Measurements from ENCODE around the gene LRP8. TPM values are rescaled to one million over a fixed set of nuclear protein-coding genes. Genes with fewer than 3 reads are reported as not detected.

The LRP8 gene
- total RNA-seq, 1 experiment from 2014 or later = 54.4 TPM

GRCh38 chr1:53320646-53321045 lies 7.2 kb downstream of the LRP8 start:
- Histone ChIP-seq H3K4me1 (ENCODE audit: insufficient read depth, low read length) (peaks cover 10% of the 10 kb centered on the region), H3K4me2 (ENCODE audit: low read length) (no peak overlapping the region), H3K9ac (ENCODE audit: low read length) (no peak overlapping the region), H3K79me2 (ENCODE audit: low read length) (peaks cover 80% of the 10 kb centered on the region), H3K9me3 (ENCODE audit: low read length) (no peaks in the 10 kb centered on the region), H2AFZ (ENCODE audit: low read length) (no peak overlapping the region), H3F3A (ENCODE audit: low read length, unreplicated experiment) (no peaks in the 10 kb centered on the region), H3K27me3 (ENCODE audit: low read length) (no peaks in the 10 kb centered on the region), H3K27ac (ENCODE audit: low read length) (no peak overlapping the region), H3K36me3 (ENCODE audit: low read depth, low read length) (peaks cover 31% of the 10 kb centered on the region), H4K20me1 (ENCODE audit: low read length) (no peaks in the 10 kb centered on the region; the same call in 1 of the 2 replicates), H3K4me3 (ENCODE audit: low read length) (no peak overlapping the region), H3K9me2 (replicated peaks; ENCODE audit: low read length) (no peaks in the 10 kb centered on the region)
- no peak for TF ChIP-seq EZH2phosphoT487 (IDR thresholded peaks at IDR 0.05; ENCODE audit: borderline replicate concordance, low read length)
- no TSS peak for BruUV-seq (replicated peaks)
- intact Hi-C loops (cut with micrococcal nuclease) = no loop called here
- ATAC-seq = no peak
- ChIA-PET CTCF (no interaction called here), POLR2A (ENCODE audit: unreplicated experiment) (no interaction called here)
- no peak for DNase-seq

- no peak overlapping the region for H3K4me3 ChIP-seq (ENCODE audit: low read length)
- no peak for TF ChIP-seq EZH2phosphoT487 (IDR thresholded peaks at IDR 0.05; ENCODE audit: borderline replicate concordance, low read length)
- no peak for TF ChIP-seq CTCF (conservative IDR thresholded peaks at IDR 0.05; ENCODE audit: low read depth, low read length)
- no peak for TF ChIP-seq EZH2 (IDR thresholded peaks at IDR 0.05; ENCODE audit: low read length, unreplicated experiment)
- H3K79me2 ChIP-seq (ENCODE audit: low read length) = peaks cover 68% of the 10 kb centered on the region
- H3K4me1 ChIP-seq (ENCODE audit: insufficient read depth, low read length) = no peaks in the 10 kb centered on the region
- no peak overlapping the region for H3K27ac ChIP-seq (ENCODE audit: low read length)
- ChIA-PET CTCF (no interaction called here), POLR2A (ENCODE audit: unreplicated experiment) (no interaction called here)
- H3F3A ChIP-seq (ENCODE audit: low read length, unreplicated experiment) = no peaks in the 10 kb centered on the region
- no peak overlapping the region for H2AFZ ChIP-seq (ENCODE audit: low read length)
- intact Hi-C loops (cut with micrococcal nuclease) = no loop called here
- no peak overlapping the region for H3K9ac ChIP-seq (ENCODE audit: low read length)
- H3K36me3 ChIP-seq (ENCODE audit: low read depth, low read length) = peaks cover 34% of the 10 kb centered on the region
- ATAC-seq (no peak), DNase-seq (no peak)
- H3K27me3 ChIP-seq (ENCODE audit: low read length) = no peaks in the 10 kb centered on the region
- H3K9me2 ChIP-seq (replicated peaks; ENCODE audit: low read length) = no peaks in the 10 kb centered on the region
- H3K4me2 ChIP-seq (ENCODE audit: low read length) = no peak overlapping the region
- BruUV-seq (replicated peaks) = no TSS peak
- no peaks in the 10 kb centered on the region; the same call in 1 of the 2 replicates for H4K20me1 ChIP-seq (ENCODE audit: low read length)
- H3K9me3 ChIP-seq (ENCODE audit: low read length) = no peaks in the 10 kb centered on the region
Observed at GRCh38 chr1:53319296-53320101, 8.4 kb downstream of the LRP8 start.

- no peak overlapping the region for H3K4me3 ChIP-seq (ENCODE audit: low read length)
- no peaks in the 10 kb centered on the region for H3K4me1 ChIP-seq (ENCODE audit: insufficient read depth, low read length)
- DNase-seq (no peak), ATAC-seq (no peak)
- H3K9ac ChIP-seq (ENCODE audit: low read length) = no peak overlapping the region
- H3K27ac ChIP-seq (ENCODE audit: low read length) = no peak overlapping the region
- H2AFZ ChIP-seq (ENCODE audit: low read length) = no peak overlapping the region
- TF ChIP-seq CTCF (conservative IDR thresholded peaks at IDR 0.05; ENCODE audit: low read depth, low read length) (no peak), EZH2 (IDR thresholded peaks at IDR 0.05; ENCODE audit: low read length, unreplicated experiment) (no peak), EZH2phosphoT487 (IDR thresholded peaks at IDR 0.05; ENCODE audit: borderline replicate concordance, low read length) (no peak)
- intact Hi-C loops (cut with micrococcal nuclease) = no loop called here
- ChIA-PET POLR2A (ENCODE audit: unreplicated experiment) (no interaction called here), CTCF (no interaction called here)
- no peaks in the 10 kb centered on the region; the same call in 1 of the 2 replicates for H4K20me1 ChIP-seq (ENCODE audit: low read length)
- no peaks in the 10 kb centered on the region for H3F3A ChIP-seq (ENCODE audit: low read length, unreplicated experiment)
- peaks cover 52% of the 10 kb centered on the region for H3K79me2 ChIP-seq (ENCODE audit: low read length)
- H3K9me3 ChIP-seq (ENCODE audit: low read length) = no peaks in the 10 kb centered on the region
- H3K9me2 ChIP-seq (replicated peaks; ENCODE audit: low read length) = no peaks in the 10 kb centered on the region
- H3K36me3 ChIP-seq (ENCODE audit: low read depth, low read length) = peaks cover 24% of the 10 kb centered on the region
- no TSS peak for BruUV-seq (replicated peaks)
- H3K27me3 ChIP-seq (ENCODE audit: low read length) = no peaks in the 10 kb centered on the region
- no peak overlapping the region for H3K4me2 ChIP-seq (ENCODE audit: low read length)
Observed at GRCh38 chr1:53317646-53318539, 10.0 kb downstream of the LRP8 start.

Measured in PC-3 (cell line).